Measurements from ENCODE around the gene LRRN3. TPM values are rescaled to one million over a fixed set of nuclear protein-coding genes. Genes with fewer than 3 reads are reported as not detected.
A peak's percentile ranks its signal among the peaks of the same experiment; 100 is the strongest.

Gene LRRN3
- total and polyA plus RNA-seq, 3 donors from 2014 or later = 9.3 to 59.6 (median 49.1) TPM

DNA sequence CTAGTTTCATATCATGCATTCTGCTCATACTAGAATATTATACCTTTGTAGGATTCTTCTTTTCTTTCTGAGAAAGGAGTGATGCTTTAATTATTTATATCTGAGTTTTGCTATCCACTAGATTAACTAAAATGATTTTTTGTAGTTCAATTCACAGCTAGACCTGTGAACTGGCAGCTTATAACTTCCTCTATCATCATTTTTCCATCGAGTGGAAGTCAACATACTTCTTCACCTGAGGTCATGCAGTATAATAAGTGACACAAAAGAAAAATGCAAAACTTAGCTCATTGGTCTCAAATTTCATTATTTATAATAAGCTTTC lies 8.0 kb downstream of the LRRN3 start:
- 31 to 36% methylated on average over 1 of the region's 1 CpG for WGBS, 2 donors
- TF ChIP-seq CTCF (IDR thresholded peaks at IDR 0.05) (no peak), POLR2A (IDR thresholded peaks at IDR 0.05) (no peak)
- Histone ChIP-seq H3K4me1 (no peaks in the 10 kb centered on the region), H3K9me3 (no peaks in the 10 kb centered on the region), H3K27ac (peak overlapping the region in 1 of 2 donors; percentile 29), H3K27me3 (no peaks in the 10 kb centered on the region), H3K36me3 (ENCODE audit: low read depth, missing control alignments) (no peaks in the 10 kb centered on the region), H3K4me3 (no peak overlapping the region)
- intact Hi-C loops (cut with DNase I; ENCODE audit: low total_unique reads) = no loop called here
- no peak for DNase-seq

DNA sequence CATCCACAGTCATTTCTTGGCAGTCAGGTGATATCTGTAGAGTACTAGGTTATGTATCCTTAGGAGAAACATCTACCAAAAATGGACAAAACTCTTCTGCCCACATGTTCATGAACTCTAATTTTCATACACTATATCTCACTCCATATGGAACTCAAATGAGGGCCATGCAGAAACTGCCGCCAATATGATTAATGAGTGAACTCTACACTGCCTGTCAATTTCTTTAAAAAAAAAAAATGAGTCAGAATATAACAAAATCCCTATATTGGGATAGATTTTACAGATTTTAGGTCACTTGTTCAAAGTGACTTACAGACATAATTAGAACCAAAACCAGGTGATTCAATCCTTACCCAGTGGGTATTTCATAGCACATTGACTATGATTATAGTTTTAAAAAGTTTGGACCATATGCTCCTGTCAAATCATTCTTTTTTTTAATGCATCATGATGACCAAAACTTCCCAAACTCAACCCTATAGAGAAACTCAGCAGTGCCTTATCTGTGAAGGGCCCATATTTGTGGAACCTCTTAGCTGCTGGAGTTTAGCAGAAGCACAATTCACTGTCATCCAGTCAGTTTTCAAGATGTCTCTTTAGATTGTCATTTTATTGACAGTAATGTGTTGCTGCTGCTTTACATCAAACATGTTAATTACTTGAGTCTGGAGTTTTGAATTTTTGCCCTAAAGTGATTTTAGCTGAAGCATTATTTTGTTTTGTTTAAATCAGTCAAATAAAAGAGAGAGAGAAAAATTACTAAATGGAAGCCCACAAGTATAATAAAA lies 11.1 kb downstream of the LRRN3 start:
- Histone ChIP-seq H3K4me3 (no peak overlapping the region), H3K36me3 (ENCODE audit: low read depth, missing control alignments) (no peaks in the 10 kb centered on the region), H3K4me1 (peaks cover 4% of the 10 kb centered on the region), H3K27me3 (no peaks in the 10 kb centered on the region), H3K9me3 (no peaks in the 10 kb centered on the region), H3K27ac (no peak overlapping the region)
- WGBS, 2 donors = 96 to 100% methylated on average over 1 of the region's 1 CpG
- intact Hi-C loops (cut with DNase I; ENCODE audit: low total_unique reads) = no loop called here
- TF ChIP-seq CTCF (IDR thresholded peaks at IDR 0.05) (no peak), POLR2A (IDR thresholded peaks at IDR 0.05) (no peak)
- no peak for DNase-seq

DNA sequence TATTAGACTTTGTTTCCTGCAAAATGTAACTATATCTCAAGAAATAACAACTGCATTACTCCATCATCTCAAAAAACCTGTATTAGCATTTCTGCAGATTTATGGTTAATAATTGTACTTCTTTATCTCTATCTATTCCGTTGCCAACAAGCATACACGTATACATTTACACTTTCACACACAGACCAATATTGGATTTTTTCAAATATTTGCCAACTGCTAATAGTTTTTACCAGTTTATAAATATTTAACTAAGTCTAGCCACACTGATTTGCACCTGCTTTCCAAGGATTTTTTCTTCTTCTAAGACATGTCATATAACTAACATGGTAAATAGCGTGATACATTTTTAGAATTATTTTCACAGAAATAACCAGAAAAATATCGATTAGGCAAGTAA lies 12.2 kb downstream of the LRRN3 start:
- Histone ChIP-seq H3K4me3 (no peak overlapping the region), H3K9me3 (no peaks in the 10 kb centered on the region), H3K4me1 (peaks cover 10% of the 10 kb centered on the region), H3K27me3 (no peaks in the 10 kb centered on the region), H3K36me3 (ENCODE audit: low read depth, missing control alignments) (no peaks in the 10 kb centered on the region), H3K27ac (no peak overlapping the region)
- TF ChIP-seq CTCF (IDR thresholded peaks at IDR 0.05) (no peak), POLR2A (IDR thresholded peaks at IDR 0.05) (no peak)
- WGBS, 2 donors = 90 to 94% methylated on average over 4 of the region's 4 CpGs
- no peak for DNase-seq
- intact Hi-C loops (cut with DNase I; ENCODE audit: low total_unique reads) = no loop called here

GRCh38 chr7:111103678-111104274 lies 12.8 kb downstream of the LRRN3 start:
- DNase-seq = no peak
- H3K9me3 ChIP-seq = no peaks in the 10 kb centered on the region
- no peaks in the 10 kb centered on the region for H3K27me3 ChIP-seq
- peak overlapping the region in 1 of 2 donors; percentile 28 for H3K27ac ChIP-seq
- peaks cover 16% of the 10 kb centered on the region for H3K4me1 ChIP-seq
- intact Hi-C loops (cut with DNase I; ENCODE audit: low total_unique reads) = no loop called here
- no peaks in the 10 kb centered on the region for H3K36me3 ChIP-seq (ENCODE audit: low read depth, missing control alignments)
- no peak overlapping the region for H3K4me3 ChIP-seq
- WGBS, 2 donors = 88 to 93% methylated on average over 4 of the region's 4 CpGs
- no peak for TF ChIP-seq CTCF (IDR thresholded peaks at IDR 0.05)
- no peak for TF ChIP-seq POLR2A (IDR thresholded peaks at IDR 0.05)

GRCh38 chr7:111104710-111105109 lies 13.8 kb downstream of the LRRN3 start:
- no peak for TF ChIP-seq CTCF (IDR thresholded peaks at IDR 0.05)
- TF ChIP-seq POLR2A (IDR thresholded peaks at IDR 0.05) = no peak
- Histone ChIP-seq H3K4me1 (peaks cover 18% of the 10 kb centered on the region), H3K27ac (peak overlapping the region; percentile 25 to 28)

More at GRCh38 chr7:111104710-111105109, 13.8 kb downstream of the LRRN3 start:
- Histone ChIP-seq H3K4me3 (no peak overlapping the region), H3K36me3 (ENCODE audit: low read depth, missing control alignments) (no peaks in the 10 kb centered on the region), H3K27me3 (no peaks in the 10 kb centered on the region), H3K9me3 (no peaks in the 10 kb centered on the region)
- WGBS, 2 donors = 80 to 86% methylated on average over 3 of the region's 3 CpGs
- DNase-seq = no peak
- intact Hi-C loops (cut with DNase I; ENCODE audit: low total_unique reads) = no loop called here

All from testis (tissue), 3 donors.